ENCODE results near the gene TOR1AIP2. TPM values are rescaled to one million over a fixed set of nuclear protein-coding genes. Genes with fewer than 3 reads are reported as not detected.

Gene TOR1AIP2
- total RNA-seq, 1 donor from 2014 or later: 83.2 TPM

GRCh38 chr1:179882253-179883039, 4.8 kb upstream of the TOR1AIP2 start, which contains the start of gene TOR1AIP1:
TOR1AIP1 (plus strand) TSS chr1:179882285; CDS start chr1:179882503, 218 bp downstream.
- Mint-ChIP-seq H3K4me1 (ENCODE audit: low read depth) (peaks cover 26% of the 10 kb centered on the region), H3K36me3 (ENCODE audit: insufficient read depth) (no peaks in the 10 kb centered on the region), H3K4me3 (ENCODE audit: low read depth) (peak within 1 kb of the TSS; percentile 96), H3K27ac (peak within 1 kb of the TSS; percentile 100), H3K27me3 (no peaks in the 10 kb centered on the region), H3K9me3 (ENCODE audit: low read depth) (no peaks in the 10 kb centered on the region)
- TF ChIP-seq, protein P1, sequence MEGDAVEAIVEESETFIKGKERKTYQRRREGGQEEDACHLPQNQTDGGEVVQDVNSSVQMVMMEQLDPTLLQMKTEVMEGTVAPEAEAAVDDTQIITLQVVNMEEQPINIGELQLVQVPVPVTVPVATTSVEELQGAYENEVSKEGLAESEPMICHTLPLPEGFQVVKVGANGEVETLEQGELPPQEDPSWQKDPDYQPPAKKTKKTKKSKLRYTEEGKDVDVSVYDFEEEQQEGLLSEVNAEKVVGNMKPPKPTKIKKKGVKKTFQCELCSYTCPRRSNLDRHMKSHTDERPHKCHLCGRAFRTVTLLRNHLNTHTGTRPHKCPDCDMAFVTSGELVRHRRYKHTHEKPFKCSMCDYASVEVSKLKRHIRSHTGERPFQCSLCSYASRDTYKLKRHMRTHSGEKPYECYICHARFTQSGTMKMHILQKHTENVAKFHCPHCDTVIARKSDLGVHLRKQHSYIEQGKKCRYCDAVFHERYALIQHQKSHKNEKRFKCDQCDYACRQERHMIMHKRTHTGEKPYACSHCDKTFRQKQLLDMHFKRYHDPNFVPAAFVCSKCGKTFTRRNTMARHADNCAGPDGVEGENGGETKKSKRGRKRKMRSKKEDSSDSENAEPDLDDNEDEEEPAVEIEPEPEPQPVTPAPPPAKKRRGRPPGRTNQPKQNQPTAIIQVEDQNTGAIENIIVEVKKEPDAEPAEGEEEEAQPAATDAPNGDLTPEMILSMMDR (IDR thresholded peaks at IDR 0.05; ENCODE audit: unreplicated experiment): peak; percentile 49
- peak; percentile 93 for DNase-seq (ENCODE audit: low spot score, unreplicated experiment)

DNA sequence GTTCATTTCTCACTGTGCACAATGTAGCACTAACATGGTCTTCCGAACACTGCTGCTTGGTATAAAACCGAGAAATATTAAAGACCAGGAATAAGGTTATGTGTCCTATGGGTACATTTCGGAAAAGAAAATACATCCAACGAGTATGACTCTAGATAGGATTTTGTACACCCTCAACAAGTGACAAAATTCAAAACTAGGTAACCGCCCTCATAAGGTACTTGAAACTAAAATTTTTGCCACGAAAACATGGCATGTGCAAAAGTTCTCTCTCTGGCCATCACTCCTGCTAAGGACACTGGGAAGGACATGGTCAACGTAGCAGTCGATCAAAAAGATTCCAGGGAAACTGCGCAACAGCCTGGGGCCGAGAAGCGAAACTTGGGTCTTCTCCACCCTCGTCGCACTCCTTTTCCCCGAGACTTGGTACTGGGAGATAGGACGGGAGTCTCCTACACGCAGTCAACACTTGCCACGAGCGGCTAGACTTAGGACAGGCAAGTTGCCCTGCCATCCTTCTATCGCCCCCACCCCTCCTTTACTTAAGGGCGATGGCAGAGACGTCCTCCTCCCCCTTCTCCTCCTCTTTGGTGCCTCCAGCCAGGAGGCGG, 4.1 kb upstream of the TOR1AIP2 start:
- H3K4me3 Mint-ChIP-seq (ENCODE audit: low read depth): peak overlapping the region; percentile 96
- H3K9me3 Mint-ChIP-seq (ENCODE audit: low read depth): no peaks in the 10 kb centered on the region
- DNase-seq (ENCODE audit: low spot score, unreplicated experiment): no peak
- H3K36me3 Mint-ChIP-seq (ENCODE audit: insufficient read depth): no peaks in the 10 kb centered on the region
- H3K27me3 Mint-ChIP-seq: no peaks in the 10 kb centered on the region
- peaks cover 26% of the 10 kb centered on the region for H3K4me1 Mint-ChIP-seq (ENCODE audit: low read depth)
- TF ChIP-seq, protein P1 (IDR thresholded peaks at IDR 0.05; ENCODE audit: unreplicated experiment): no peak
- H3K27ac Mint-ChIP-seq: peak overlapping the region; percentile 100

GRCh38 chr1:179879797-179880196, 2.2 kb upstream of the TOR1AIP2 start:
- Mint-ChIP-seq H3K36me3 (ENCODE audit: insufficient read depth) (no peaks in the 10 kb centered on the region), H3K4me3 (ENCODE audit: low read depth) (no peak overlapping the region), H3K4me1 (ENCODE audit: low read depth) (peaks cover 40% of the 10 kb centered on the region), H3K27ac (no peak overlapping the region), H3K27me3 (no peaks in the 10 kb centered on the region), H3K9me3 (ENCODE audit: low read depth) (no peaks in the 10 kb centered on the region)
- DNase-seq (ENCODE audit: low spot score, unreplicated experiment): no peak
- TF ChIP-seq, protein P1 (IDR thresholded peaks at IDR 0.05; ENCODE audit: unreplicated experiment): no peak

DNA sequence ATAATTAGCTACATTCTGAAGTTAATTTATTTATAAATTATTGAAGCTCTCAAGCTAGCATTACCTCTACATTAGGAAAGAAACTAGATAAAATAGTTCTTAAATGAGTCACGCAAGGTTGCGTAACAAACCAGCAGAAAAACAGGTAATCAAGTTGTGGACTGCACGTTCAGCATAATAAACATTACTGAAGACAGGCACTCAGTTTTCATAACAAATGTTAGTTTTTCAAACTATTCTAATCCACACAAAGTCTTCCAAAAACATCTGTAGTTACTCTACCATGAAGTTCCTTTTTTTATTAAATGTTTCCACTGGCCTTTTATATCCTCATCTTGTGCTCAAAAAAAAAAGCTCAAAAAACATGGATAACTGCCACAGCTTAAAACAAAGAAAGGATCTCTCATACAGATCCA, 1.3 kb downstream of the TOR1AIP2 start:
- TF ChIP-seq, protein P1 (IDR thresholded peaks at IDR 0.05; ENCODE audit: unreplicated experiment): no peak
- H3K36me3 Mint-ChIP-seq (ENCODE audit: insufficient read depth): peaks cover 4% of the 10 kb centered on the region
- peaks cover 34% of the 10 kb centered on the region for H3K4me1 Mint-ChIP-seq (ENCODE audit: low read depth)
- no peaks in the 10 kb centered on the region for H3K27me3 Mint-ChIP-seq
- no peaks in the 10 kb centered on the region for H3K9me3 Mint-ChIP-seq (ENCODE audit: low read depth)
- peak overlapping the region; percentile 96 for H3K4me3 Mint-ChIP-seq (ENCODE audit: low read depth)
- peak overlapping the region; percentile 77 for H3K27ac Mint-ChIP-seq
- no peak for DNase-seq (ENCODE audit: low spot score, unreplicated experiment)

- peaks cover 4% of the 10 kb centered on the region for H3K36me3 Mint-ChIP-seq (ENCODE audit: insufficient read depth)
- no peak overlapping the region for H3K27ac Mint-ChIP-seq
- TF ChIP-seq, protein P1 (IDR thresholded peaks at IDR 0.05; ENCODE audit: unreplicated experiment): no peak
- DNase-seq (ENCODE audit: low spot score, unreplicated experiment): no peak
- no peaks in the 10 kb centered on the region for H3K27me3 Mint-ChIP-seq
- peaks cover 33% of the 10 kb centered on the region for H3K4me1 Mint-ChIP-seq (ENCODE audit: low read depth)
- H3K9me3 Mint-ChIP-seq (ENCODE audit: low read depth): no peaks in the 10 kb centered on the region
- H3K4me3 Mint-ChIP-seq (ENCODE audit: low read depth): peak overlapping the region; percentile 96
Observed at GRCh38 chr1:179875596-179876299, 1.9 kb downstream of the TOR1AIP2 start.
